ENCODE measurements around the gene ZEB1.

Gene ZEB1

GRCh38 chr10:31451766-31452165, 132.8 kb downstream of the ZEB1 start:
- Histone ChIP-seq H3K36me3 (ENCODE audit: insufficient read depth) (no peaks in the 10 kb centered on the region), H3K4me3 (IDR thresholded peaks at IDR 0.05; ENCODE audit: insufficient read depth, low read depth, low read length) (no peak overlapping the region), H3K4me1 (ENCODE audit: low read depth, poor library complexity, severe bottlenecking) (no peaks in the 10 kb centered on the region), H3K9ac (no peak overlapping the region), H3K79me2 (ENCODE audit: insufficient read depth, low read depth) (peaks cover 31% of the 10 kb centered on the region; the same call in 1 of the 2 replicates), H2AFZ (ENCODE audit: low read depth) (no peak overlapping the region), H4K20me1 (ENCODE audit: insufficient read depth) (no peaks in the 10 kb centered on the region), H3K4me2 (no peak overlapping the region), H3K27ac (no peak overlapping the region), H3K27me3 (ENCODE audit: insufficient read depth, low read depth) (no peaks in the 10 kb centered on the region)
- no peak for TF ChIP-seq CTCF (conservative IDR thresholded peaks at IDR 0.05; ENCODE audit: low read depth, low read length)

- H3K9ac ChIP-seq: no peak overlapping the region
- H2AFZ ChIP-seq (ENCODE audit: low read depth): no peak overlapping the region
- no peak for TF ChIP-seq CTCF (conservative IDR thresholded peaks at IDR 0.05; ENCODE audit: low read depth, low read length)
- H3K27ac ChIP-seq: no peak overlapping the region
- no peaks in the 10 kb centered on the region for H4K20me1 ChIP-seq (ENCODE audit: insufficient read depth)
- H3K4me1 ChIP-seq (ENCODE audit: low read depth, poor library complexity, severe bottlenecking): no peaks in the 10 kb centered on the region
- peaks cover 20% of the 10 kb centered on the region; the same call in 1 of the 2 replicates for H3K79me2 ChIP-seq (ENCODE audit: insufficient read depth, low read depth)
- no peaks in the 10 kb centered on the region for H3K36me3 ChIP-seq (ENCODE audit: insufficient read depth)
- H3K4me2 ChIP-seq: no peak overlapping the region
- no peak overlapping the region for H3K4me3 ChIP-seq (IDR thresholded peaks at IDR 0.05; ENCODE audit: insufficient read depth, low read depth, low read length)
- H3K27me3 ChIP-seq (ENCODE audit: insufficient read depth, low read depth): no peaks in the 10 kb centered on the region
Observed at GRCh38 chr10:31456468-31456867, 137.5 kb downstream of the ZEB1 start.

GRCh38 chr10:31457858-31458257, 138.8 kb downstream of the ZEB1 start:
- no peak overlapping the region for H3K4me2 ChIP-seq
- no peak overlapping the region for H3K4me3 ChIP-seq (IDR thresholded peaks at IDR 0.05; ENCODE audit: insufficient read depth, low read depth, low read length)
- H3K27ac ChIP-seq: no peak overlapping the region
- H3K9ac ChIP-seq: no peak overlapping the region
- peaks cover 13% of the 10 kb centered on the region; the same call in 1 of the 2 replicates for H3K79me2 ChIP-seq (ENCODE audit: insufficient read depth, low read depth)
- H3K4me1 ChIP-seq (ENCODE audit: low read depth, poor library complexity, severe bottlenecking): no peaks in the 10 kb centered on the region
- H3K27me3 ChIP-seq (ENCODE audit: insufficient read depth, low read depth): no peaks in the 10 kb centered on the region
- no peak overlapping the region for H2AFZ ChIP-seq (ENCODE audit: low read depth)
- H4K20me1 ChIP-seq (ENCODE audit: insufficient read depth): no peaks in the 10 kb centered on the region
- TF ChIP-seq CTCF (conservative IDR thresholded peaks at IDR 0.05; ENCODE audit: low read depth, low read length): no peak
- no peaks in the 10 kb centered on the region for H3K36me3 ChIP-seq (ENCODE audit: insufficient read depth)

GRCh38 chr10:31458974-31459373, 140.0 kb downstream of the ZEB1 start:
- H3K4me2 ChIP-seq: no peak overlapping the region
- no peak overlapping the region for H3K27ac ChIP-seq
- H3K4me3 ChIP-seq (IDR thresholded peaks at IDR 0.05; ENCODE audit: insufficient read depth, low read depth, low read length): no peak overlapping the region
- no peaks in the 10 kb centered on the region for H3K4me1 ChIP-seq (ENCODE audit: low read depth, poor library complexity, severe bottlenecking)
- 0 out of 2 replicates have a peak, but pooled peaks cover 9% of the 10 kb centered on the region for H3K79me2 ChIP-seq (ENCODE audit: insufficient read depth, low read depth)
- peaks cover under 1% of the 10 kb centered on the region; the same call in 1 of the 2 replicates for H3K36me3 ChIP-seq (ENCODE audit: insufficient read depth)
- no peaks in the 10 kb centered on the region for H3K27me3 ChIP-seq (ENCODE audit: insufficient read depth, low read depth)
- no peaks in the 10 kb centered on the region for H4K20me1 ChIP-seq (ENCODE audit: insufficient read depth)
- no peak overlapping the region for H2AFZ ChIP-seq (ENCODE audit: low read depth)
- no peak overlapping the region for H3K9ac ChIP-seq
- TF ChIP-seq CTCF (conservative IDR thresholded peaks at IDR 0.05; ENCODE audit: low read depth, low read length): no peak
